ENCODE results near the gene TMEM147. TPM values are rescaled to one million over a fixed set of nuclear protein-coding genes. Genes with fewer than 3 reads are reported as not detected.

The TMEM147 gene
- total and polyA plus RNA-seq, 2 of the 13 experiments (the other 11 are each of a cell fraction or from before 2014, with no cell fraction given) = 141 to 176 TPM

- peak overlapping the region; percentile 28 for H3K4me2 ChIP-seq (ENCODE audit: low read depth, low read length)
- no peak overlapping the region for H3K9ac ChIP-seq (ENCODE audit: insufficient read depth, low read depth, low read length)
- in situ Hi-C loops (cut with HindIII; ENCODE audit: extremely low pct_ligation_motif_present, low pct_unique_long_range_greater_than_20kb) (no loop called here), intact Hi-C loops (cut with micrococcal nuclease; ENCODE audit: unreplicated experiment) (no loop called here)
- no peaks in the 10 kb centered on the region for H3K79me2 ChIP-seq (ENCODE audit: insufficient read depth, low read length)
- no peak overlapping the region for H3K4me3 ChIP-seq (replicated peaks in 1 of 3; ENCODE audit: insufficient read depth in 1 of 3, low read depth in 2 of 3, low read length in 3 of 3)
- no TSS peak for BruUV-seq (replicated peaks)
- peaks cover 55% of the 10 kb centered on the region for H3K4me1 ChIP-seq (ENCODE audit: insufficient read depth, low read length)
- POLR2A ChIA-PET = no interaction called here
- DNase-seq (ENCODE audit: low spot score) (peak; percentile 91), FAIRE-seq (peak; percentile 87), ATAC-seq (peak; percentile 91)
- H4K20me1 ChIP-seq (ENCODE audit: insufficient read depth, low read length) = no peaks in the 10 kb centered on the region
- H3K36me3 ChIP-seq (replicated peaks in 1 of 2; ENCODE audit: control insufficient read depth in 1 of 2, insufficient read depth in 2 of 2, low read length in 2 of 2) = no peaks in the 10 kb centered on the region
- H2AFZ ChIP-seq (ENCODE audit: low read length) = no peak overlapping the region
- 3% methylated on average over 4 of the region's 5 CpGs for WGBS (ENCODE audit: low lambda C conversion rate)
- CTCF ChIA-PET (ENCODE audit: low intra/inter-chr PET ratio, low total read pairs) = no interaction called here
- H3K27me3 ChIP-seq (ENCODE audit: control insufficient read depth in 1 of 2, insufficient read depth in 2 of 2, low read length in 2 of 2) = no peaks in the 10 kb centered on the region
- H3K9me3 ChIP-seq (ENCODE audit: low read length) = no peaks in the 10 kb centered on the region
- H3K27ac ChIP-seq (ENCODE audit: extremely low read length, insufficient read depth, low read length) = peak overlapping the region; percentile 5
- TF ChIP-seq ZNF782 (CRISPR knock-in tag; IDR thresholded peaks at IDR 0.05; ENCODE audit: borderline replicate concordance) (no peak), ZNF558 (CRISPR knock-in tag; IDR thresholded peaks at IDR 0.05; ENCODE audit: borderline replicate concordance) (peak; percentile 62; the same call in 1 of the 2 replicates), HOMEZ (CRISPR knock-in tag; IDR thresholded peaks at IDR 0.05; ENCODE audit: low read depth) (no peak), ZSCAN9 (CRISPR knock-in tag; IDR thresholded peaks at IDR 0.05; ENCODE audit: borderline replicate concordance) (0 out of 2 replicates have a peak, but pooled peaks have one; percentile 31), RBM39 (IDR thresholded peaks at IDR 0.05; ENCODE audit: low read depth, low read length, poor library complexity, severe bottlenecking) (no peak), ZSCAN22 (CRISPR knock-in tag; IDR thresholded peaks at IDR 0.05) (no peak), YY1 (IDR thresholded peaks at IDR 0.05; ENCODE audit: insufficient read depth, insufficient replicate concordance, low read depth, low read length) (no peak), ZSCAN31 (CRISPR knock-in tag; IDR thresholded peaks at IDR 0.05; ENCODE audit: low read depth) (0 out of 2 replicates have a peak, but pooled peaks have one; percentile 56), TEAD2 (CRISPR knock-in tag; IDR thresholded peaks at IDR 0.05) (no peak), TP53 (CRISPR knock-in tag; conservative IDR thresholded peaks at IDR 0.05) (no peak), U2AF2 (IDR thresholded peaks at IDR 0.05; ENCODE audit: low read depth, low read length) (no peak), GATAD2A (CRISPR knock-in tag; IDR thresholded peaks at IDR 0.05) (peak; percentile 93), DRAP1 (CRISPR knock-in tag; IDR thresholded peaks at IDR 0.05) (no peak), E2F1 (CRISPR knock-in tag; IDR thresholded peaks at IDR 0.05) (peak; percentile 37; the same call in 1 of the 2 replicates), RBM22 (optimal IDR thresholded peaks at IDR 0.05; ENCODE audit: low read length) (no peak), ZNF781 (CRISPR knock-in tag; IDR thresholded peaks at IDR 0.05; ENCODE audit: borderline replicate concordance, not compliant biosample characterization) (no peak), ARNTL (CRISPR knock-in tag; IDR thresholded peaks at IDR 0.05) (0 out of 2 replicates have a peak, but pooled peaks have one; percentile 34), JUNB (CRISPR knock-in tag; IDR thresholded peaks at IDR 0.05; ENCODE audit: borderline replicate concordance) (no peak; the same call in 1 of the 2 replicates)
These were observed 23.9 kb downstream of the TMEM147 start for GRCh38 chr19:35569281-35569781.

Measured in HepG2 (cell line).